MM.1S (cell line): ENCODE results near the gene LMF1.

Source experiments
- CTCF ChIP-seq: fragments of 300-600 bp; sonication (generic); IDR thresholded peaks from 2 replicates; pipeline ENCODE4 v1.5.1; 2016; ENCODE audit warnings: antibody characterized with exemption, low read length, mixed read lengths
- EZH2phosphoT487 ChIP-seq: fragments of 300-600 bp; sonication (generic); IDR thresholded peaks from 2 replicates; pipeline ENCODE4 v1.6.1; 2018; ENCODE audit warnings: antibody characterized with exemption, low read length

GRCh38 chr16:842061-842476 is 128.7 kb downstream of the LMF1 start:
- TF ChIP-seq CTCF (no peak), EZH2phosphoT487 (no peak)
